Measurements from ENCODE around the gene PSD2.
A peak's percentile ranks its signal among the peaks of the same experiment; 100 is the strongest.

PSD2 gene

DNA sequence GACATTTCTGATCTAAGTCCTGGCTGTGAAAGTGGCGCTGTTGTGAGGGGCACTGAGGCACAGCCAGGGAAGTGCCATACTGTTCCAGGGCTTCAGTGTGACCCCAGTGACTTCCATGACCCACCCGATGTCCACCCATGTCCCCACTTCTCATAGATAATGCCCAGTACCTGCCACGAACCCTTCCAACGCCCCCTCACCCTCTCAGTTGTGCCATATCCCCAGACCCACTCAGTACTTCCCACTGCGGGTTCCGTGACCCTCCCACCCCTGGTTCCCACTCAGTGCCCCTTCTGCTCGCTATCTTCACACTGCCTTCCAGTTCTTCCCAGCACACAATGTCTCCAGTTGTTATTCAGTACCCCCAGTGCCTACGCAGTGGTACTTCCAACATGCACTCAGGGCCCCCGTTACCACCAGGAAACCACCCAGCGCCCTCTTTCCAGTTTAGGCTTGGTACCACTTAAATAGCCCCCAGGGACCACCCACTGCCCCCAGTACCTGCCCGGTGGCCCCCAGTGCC lies 30.7 kb upstream of the PSD2 start:
- Histone ChIP-seq H3K4me3 (ENCODE audit: low read length) (peak overlapping the region; percentile 89; the same call in 1 of the 2 replicates), H3K4me1 (ENCODE audit: control insufficient read depth, low read length) (peaks cover 17% of the 10 kb centered on the region)

GRCh38 chr5:139765409-139766217 lies 30.0 kb upstream of the PSD2 start:
- Histone ChIP-seq H3K27me3 (ENCODE audit: control insufficient read depth, low read length) (peaks cover 35% of the 10 kb centered on the region), H3K4me3 (ENCODE audit: low read length) (peak overlapping the region; percentile 89), H3K36me3 (ENCODE audit: control insufficient read depth, low read length) (no peaks in the 10 kb centered on the region), H3K79me2 (ENCODE audit: control insufficient read depth, low read length) (no peaks in the 10 kb centered on the region), H3K27ac (ENCODE audit: low read depth, low read length) (no peak overlapping the region), H3K4me1 (ENCODE audit: control insufficient read depth, low read length) (peaks cover 11% of the 10 kb centered on the region), H3F3A (ENCODE audit: control insufficient read depth, insufficient read depth) (no peaks in the 10 kb centered on the region), H3K4me2 (ENCODE audit: low read length) (peak overlapping the region; percentile 90), H3K9me2 (replicated peaks; ENCODE audit: control insufficient read depth, low read length) (no peaks in the 10 kb centered on the region), H4K20me1 (ENCODE audit: control insufficient read depth, insufficient read depth, low read depth, low read length) (no peaks in the 10 kb centered on the region), H3K9me3 (ENCODE audit: control insufficient read depth, insufficient read depth, low read length) (no peaks in the 10 kb centered on the region)
- TF ChIP-seq EZH2phosphoT487 (IDR thresholded peaks at IDR 0.05; ENCODE audit: borderline replicate concordance, low read length) (no peak), CTCF (IDR thresholded peaks at IDR 0.05; ENCODE audit: low read depth, low read length, poor library complexity, severe bottlenecking) (peak; percentile 99)

More for the DNA sequence above, 30.7 kb upstream of the PSD2 start:
- Histone ChIP-seq H3F3A (ENCODE audit: control insufficient read depth, insufficient read depth) (no peaks in the 10 kb centered on the region), H3K27ac (ENCODE audit: low read depth, low read length) (no peak overlapping the region), H3K36me3 (ENCODE audit: control insufficient read depth, low read length) (no peaks in the 10 kb centered on the region), H3K9me2 (replicated peaks; ENCODE audit: control insufficient read depth, low read length) (no peaks in the 10 kb centered on the region), H3K27me3 (ENCODE audit: control insufficient read depth, low read length) (peaks cover 35% of the 10 kb centered on the region), H3K4me2 (ENCODE audit: low read length) (peak overlapping the region; percentile 90), H4K20me1 (ENCODE audit: control insufficient read depth, insufficient read depth, low read depth, low read length) (no peaks in the 10 kb centered on the region), H3K79me2 (ENCODE audit: control insufficient read depth, low read length) (no peaks in the 10 kb centered on the region), H3K9me3 (ENCODE audit: control insufficient read depth, insufficient read depth, low read length) (no peaks in the 10 kb centered on the region)
- no peak for TF ChIP-seq CTCF (IDR thresholded peaks at IDR 0.05; ENCODE audit: low read depth, low read length, poor library complexity, severe bottlenecking)
- no peak for TF ChIP-seq EZH2phosphoT487 (IDR thresholded peaks at IDR 0.05; ENCODE audit: borderline replicate concordance, low read length)

DNA sequence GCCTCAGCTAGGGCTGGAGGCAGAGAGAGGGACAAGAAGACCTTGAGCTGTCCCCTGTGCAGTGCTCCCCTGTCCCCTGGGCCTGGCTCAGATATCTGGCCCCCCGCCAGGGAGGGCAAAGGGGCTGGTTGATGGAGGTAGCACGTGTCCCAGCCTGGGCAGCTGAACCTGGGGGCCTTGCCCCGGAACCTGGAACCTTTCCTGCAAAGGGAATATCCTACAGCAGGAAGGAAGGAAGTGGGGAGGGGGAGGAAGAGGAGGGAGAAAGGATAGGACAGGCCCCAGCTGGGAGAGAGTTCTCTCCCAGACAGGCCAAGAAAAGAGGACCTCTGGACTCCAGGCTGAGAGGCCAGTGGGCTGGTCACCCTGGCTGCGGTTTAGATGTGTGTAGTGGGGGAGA lies 27.6 kb upstream of the PSD2 start:
- Histone ChIP-seq H3K9me2 (replicated peaks; ENCODE audit: control insufficient read depth, low read length) (no peaks in the 10 kb centered on the region), H3K27ac (ENCODE audit: low read depth, low read length) (no peak overlapping the region), H3K4me2 (ENCODE audit: low read length) (no peak overlapping the region), H3K36me3 (ENCODE audit: control insufficient read depth, low read length) (no peaks in the 10 kb centered on the region), H3K79me2 (ENCODE audit: control insufficient read depth, low read length) (no peaks in the 10 kb centered on the region), H3F3A (ENCODE audit: control insufficient read depth, insufficient read depth) (no peaks in the 10 kb centered on the region), H3K9me3 (ENCODE audit: control insufficient read depth, insufficient read depth, low read length) (no peaks in the 10 kb centered on the region), H3K4me1 (ENCODE audit: control insufficient read depth, low read length) (peaks cover 11% of the 10 kb centered on the region), H4K20me1 (ENCODE audit: control insufficient read depth, insufficient read depth, low read depth, low read length) (no peaks in the 10 kb centered on the region), H3K27me3 (ENCODE audit: control insufficient read depth, low read length) (peaks cover 21% of the 10 kb centered on the region), H3K4me3 (ENCODE audit: low read length) (no peak overlapping the region)
- TF ChIP-seq EZH2phosphoT487 (IDR thresholded peaks at IDR 0.05; ENCODE audit: borderline replicate concordance, low read length) = no peak
- TF ChIP-seq CTCF (IDR thresholded peaks at IDR 0.05; ENCODE audit: low read depth, low read length, poor library complexity, severe bottlenecking) = no peak
